CD14-positive monocyte (primary cell): Measurements from ENCODE around the gene ZNF518B. TPM values are rescaled to one million over a fixed set of nuclear protein-coding genes. Genes with fewer than 3 reads are reported as not detected.

ENCODE experiments used
- DNase-seq, 3 donors: peaks; one replicate each; pipeline ENCODE4 v3.0.0-alpha.2; 2011 to 2022
- H2AFZ ChIP-seq: 2 replicates; pipeline ENCODE4 v1.6.0; 2012; ENCODE audit warnings: mild to moderate bottlenecking, low read depth, low read length, inconsistent platforms; ENCODE audit not compliant: insufficient read depth, poor library complexity, severe bottlenecking
- H3K27ac ChIP-seq, 2 donors: 1 replicate in 1 of 2; 2 replicates in 1 of 2; pipeline ENCODE4 v1.5.1; 2012 to 2013; ENCODE audit warnings: low read length in 2 of 2, control low read depth in 1 of 2, inconsistent platforms in 1 of 2, low read depth in 1 of 2, mild to moderate bottlenecking in 1 of 2
- H3K27me3 ChIP-seq, 2 donors: one replicate each; pipeline versions ENCODE4 v1.6.0 to v1.6.1; 2011 to 2013; ENCODE audit warnings: low read length in 2 of 2; ENCODE audit not compliant: control insufficient read depth in 2 of 2, insufficient read depth in 2 of 2
- H3K36me3 ChIP-seq, 2 donors: replicated peaks in 1 of 2; 1 replicate in 1 of 2; 2 replicates in 1 of 2; pipeline versions ENCODE4 v1.5.1 to v1.6.1; 2012 to 2013; ENCODE audit warnings: low read length in 2 of 2, control low read depth in 1 of 2, inconsistent platforms in 1 of 2, mild to moderate bottlenecking in 1 of 2; ENCODE audit not compliant: insufficient read depth in 2 of 2, control insufficient read depth in 1 of 2
- H3K4me1 ChIP-seq, 2 donors: 1 replicate in 1 of 2; 2 replicates in 1 of 2; pipeline versions ENCODE4 v1.5.1 to v1.6.1; 2012 to 2013; ENCODE audit warnings: low read length in 2 of 2, control low read depth in 1 of 2, inconsistent platforms in 1 of 2, mild to moderate bottlenecking in 1 of 2, moderate library complexity in 1 of 2; ENCODE audit not compliant: insufficient read depth in 2 of 2, control insufficient read depth in 1 of 2
- H3K4me2 ChIP-seq: replicated peaks from 2 replicates; pipeline ENCODE3; 2012; ENCODE audit warnings: low read length, moderate library complexity, mild to moderate bottlenecking; ENCODE audit not compliant: poor library complexity, severe bottlenecking; ENCODE audit errors: extremely low read depth
- H3K4me3 ChIP-seq, 3 experiments: fragments of 200-600 bp in 1 of 3; sonication (generic) in 1 of 3; replicated peaks in 1 of 3; 1 replicate in 2 of 3; 2 replicates in 1 of 3; pipeline ENCODE4 v1.5.1; 2011 to 2013; ENCODE audit warnings: low read length in 3 of 3, mild to moderate bottlenecking in 3 of 3, control low read depth in 2 of 3, low read depth in 2 of 3, inconsistent platforms in 1 of 3, moderate library complexity in 1 of 3
- H3K79me2 ChIP-seq: 2 replicates; pipeline ENCODE4 v1.6.0; 2012; ENCODE audit warnings: mild to moderate bottlenecking, control low read depth, inconsistent platforms, low read length, moderate library complexity; ENCODE audit not compliant: insufficient read depth
- H3K9ac ChIP-seq: 2 replicates; pipeline ENCODE4 v1.6.0; 2017; ENCODE audit warnings: low read length, mild to moderate bottlenecking; ENCODE audit not compliant: insufficient read depth, poor library complexity, severe bottlenecking
- H3K9me3 ChIP-seq, 2 donors: replicated peaks in 1 of 2; 1 replicate in 1 of 2; 2 replicates in 1 of 2; pipeline versions ENCODE4 v1.5.1 to v1.6.1; 2012 to 2013; ENCODE audit warnings: low read length in 2 of 2, control low read depth in 1 of 2; ENCODE audit not compliant: control insufficient read depth in 1 of 2, insufficient read depth in 1 of 2
- H4K20me1 ChIP-seq: 2 replicates; pipeline ENCODE4 v1.6.0; 2012; ENCODE audit warnings: mild to moderate bottlenecking, low read length, control low read depth, moderate library complexity; ENCODE audit not compliant: insufficient read depth
- H3K27ac Mint-ChIP-seq, 7 donors: one replicate each; pipeline ENCODE4 v1.8.0; 2020; ENCODE audit warnings: mild to moderate bottlenecking in 7 of 7, mixed read lengths in 7 of 7, moderate library complexity in 6 of 7, inconsistent platforms in 2 of 7
- H3K27me3 Mint-ChIP-seq, 3 donors: one replicate each; pipeline ENCODE4 v1.8.0; 2021 to 2022; ENCODE audit warnings: low read depth in 3 of 3, mild to moderate bottlenecking in 3 of 3, mixed read lengths in 3 of 3, moderate library complexity in 3 of 3, inconsistent platforms in 1 of 3
- H3K36me3 Mint-ChIP-seq, 2 donors: one replicate each; pipeline ENCODE4 v1.8.0; 2020; ENCODE audit warnings: mixed read lengths in 2 of 2, inconsistent platforms in 1 of 2, mild to moderate bottlenecking in 1 of 2
- H3K4me1 Mint-ChIP-seq: one replicate; pipeline ENCODE4 v1.8.0; 2020; ENCODE audit warnings: mild to moderate bottlenecking, mixed read lengths
- H3K4me3 Mint-ChIP-seq, 2 donors: one replicate each; pipeline ENCODE4 v1.8.0; 2020; ENCODE audit warnings: mild to moderate bottlenecking in 2 of 2, mixed read lengths in 2 of 2, moderate library complexity in 1 of 2
- H3K9me3 Mint-ChIP-seq, 7 donors: one replicate each; pipeline ENCODE4 v1.8.0; 2020 to 2022; ENCODE audit warnings: mixed read lengths in 7 of 7, mild to moderate bottlenecking in 6 of 7, moderate library complexity in 6 of 7, inconsistent platforms in 2 of 7
- CTCF ChIP-seq: fragments of 200-600 bp; IDR thresholded peaks from one replicate; pipeline ENCODE4 v1.8.0; 2022; ENCODE audit warnings: antibody characterized with exemption, mild to moderate bottlenecking
- WGBS: methylation state at CpG from one replicate; pipeline ENCODE4 v1.1.5; 2013; ENCODE audit warnings: missing lambda C conversion rate; ENCODE audit not compliant: insufficient coverage; 5-methylcytosine and 5-hydroxymethylcytosine counted together
- intact Hi-C, 2 donors: fragments of 100-400 bp; cut with micrococcal nuclease; formaldehyde crosslinking; loops; one replicate each; pipeline versions ENCODE4 v1.15.0 to v1.15.1; 2023
- polyA plus RNA-seq, 3 donors: library from polyadenylated mRNA; depleted of rRNA in 1 of 3; unstranded in 2 of 3; stranded (reverse) in 1 of 3; fragments of 300-500 nt in 2 of 3; fragments of >200 nt in 1 of 3; fragmentation: Illumina TruSeq in 2 of 3; gene quantifications; 1 replicate in 2 of 3; 2 replicates in 1 of 3; pipeline ENCODE4 v1.2.3, GENCODE V29; 2012 to 2021

The ZNF518B gene
- polyA plus RNA-seq, 3 donors, result 4.5 to 11.3 (median 5.4) TPM

GRCh38 chr4:10459305-10459704 is 2.1 kb upstream of the ZNF518B start:
- Histone ChIP-seq H3K4me3 (no peak overlapping the region), H3K36me3 (peaks cover 2 to 6% of the 10 kb centered on the region in 2 donors), H3K4me2 (no peak overlapping the region), H3K9me3 (peaks cover 13 to 20% of the 10 kb centered on the region in 2 donors), H3K79me2 (peaks cover 6% of the 10 kb centered on the region), H3K9ac (no peak overlapping the region), H2AFZ (no peak overlapping the region), H3K27me3 (peaks cover 33 to 56% of the 10 kb centered on the region in 2 donors), H4K20me1 (no peaks in the 10 kb centered on the region), H3K4me1 (peaks cover 22 to 34% of the 10 kb centered on the region in 2 donors), H3K27ac (no peak overlapping the region)
- peaks cover 18 to 19% of the 10 kb centered on the region in 2 donors for H3K36me3 Mint-ChIP-seq
- H3K27ac Mint-ChIP-seq, result no peak overlapping the region
- peak overlapping the region in 1 of 2 donors; percentile 31 for H3K4me3 Mint-ChIP-seq
- peaks cover 7 to 37% (median 26%) of the 10 kb centered on the region in 7 donors for H3K9me3 Mint-ChIP-seq
- peaks cover 54 to 68% (median 60%) of the 10 kb centered on the region in 3 donors for H3K27me3 Mint-ChIP-seq
- intact Hi-C loops, result no loop called here
- DNase-seq, result no peak
- TF ChIP-seq CTCF, result no peak
- 83% methylated on average over 4 of the region's 8 CpGs for WGBS
- H3K4me1 Mint-ChIP-seq, result peaks cover 26% of the 10 kb centered on the region

DNA sequence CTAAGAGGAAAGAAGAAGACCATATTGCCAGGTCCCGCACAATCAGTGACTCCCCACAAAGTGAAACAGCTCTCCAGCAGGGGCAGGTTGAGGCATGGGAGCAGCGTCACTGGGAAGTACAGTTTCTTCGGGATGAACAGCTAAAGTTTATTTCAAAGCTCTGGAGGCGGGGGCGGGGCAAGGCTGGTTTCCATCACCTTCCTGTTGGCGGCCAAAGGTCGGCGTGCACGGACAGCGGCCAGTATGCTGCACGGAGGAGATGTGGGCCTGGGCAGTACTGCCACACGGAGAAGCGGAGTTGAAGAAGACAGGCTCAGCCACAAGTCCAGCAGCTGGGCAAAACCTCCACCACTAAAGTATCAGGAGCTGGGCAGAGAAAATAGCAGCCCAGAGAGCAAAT is 951 bp upstream of the ZNF518B start:
- no peak for DNase-seq
- Histone ChIP-seq H3K36me3 (peaks cover 8 to 17% of the 10 kb centered on the region in 2 donors), H3K4me2 (no peak overlapping the region), H3K27ac (no peak overlapping the region), H3K4me1 (peaks cover 22 to 34% of the 10 kb centered on the region in 2 donors), H4K20me1 (no peaks in the 10 kb centered on the region), H3K9me3 (peaks cover 16 to 20% of the 10 kb centered on the region in 2 donors), H3K27me3 (peaks cover 30 to 54% of the 10 kb centered on the region in 2 donors), H3K79me2 (peaks cover 6% of the 10 kb centered on the region), H3K9ac (no peak overlapping the region), H3K4me3 (peak overlapping the region in 1 of 3 experiments; percentile 73), H2AFZ (peak overlapping the region; percentile 98)
- Mint-ChIP-seq H3K36me3 (peaks cover 27% of the 10 kb centered on the region in 2 donors), H3K27me3 (peaks cover 50 to 59% (median 51%) of the 10 kb centered on the region in 3 donors), H3K27ac (no peak overlapping the region), H3K4me3 (peak overlapping the region in 1 of 2 donors; percentile 83), H3K9me3 (peaks cover 7 to 37% (median 26%) of the 10 kb centered on the region in 7 donors), H3K4me1 (peaks cover 26% of the 10 kb centered on the region)
- intact Hi-C loops, result no loop called here
- TF ChIP-seq CTCF, result no peak
- WGBS, result 83% methylated on average over 13 of the region's 13 CpGs
